Smooth muscle cell (in vitro differentiated cells): Measurements from ENCODE around the gene FOXK2. TPM values are rescaled to one million over a fixed set of nuclear protein-coding genes. Genes with fewer than 3 reads are reported as not detected.
"Not testable (repeated sequence)": the region's sequence is repeated elsewhere in the genome, so short reads cannot be mapped to it uniquely, and the experiment has no call there.

Source experiments
- DNase-seq: peaks from one replicate; lab custom pipeline; 2025; ENCODE audit not compliant: unreplicated experiment; lab: John Stamatoyannopoulos, UW
- H2AFZ ChIP-seq: fragments of 200-600 bp; sonication (generic); 2 replicates; pipeline ENCODE4 v1.6.0; 2016; ENCODE audit warnings: antibody characterized with exemption, low read depth, mild to moderate bottlenecking
- H3F3A ChIP-seq: fragments of 200-600 bp; sonication (generic); 2 replicates; pipeline ENCODE4 v1.6.0; 2017; ENCODE audit warnings: antibody characterized with exemption, low read depth
- H3K27ac ChIP-seq: fragments of 200-600 bp; sonication (generic); 2 replicates; pipeline ENCODE4 v1.5.1; 2016; ENCODE audit warnings: low read depth, mild to moderate bottlenecking
- H3K27me3 ChIP-seq: fragments of 200-600 bp; sonication (generic); 2 replicates; pipeline ENCODE4 v1.6.1; 2016; ENCODE audit warnings: low read depth, mild to moderate bottlenecking
- H3K36me3 ChIP-seq: fragments of 200-600 bp; sonication (generic); 2 replicates; pipeline ENCODE4 v1.5.1; 2016; ENCODE audit warnings: low read depth
- H3K4me1 ChIP-seq: fragments of 200-600 bp; sonication (generic); 2 replicates; pipeline ENCODE4 v1.5.1; 2016; ENCODE audit warnings: low read depth
- H3K4me2 ChIP-seq: fragments of 200-600 bp; sonication (generic); 2 replicates; pipeline ENCODE4 v1.6.0; 2016; ENCODE audit warnings: mild to moderate bottlenecking
- H3K4me3 ChIP-seq: fragments of 200-600 bp; sonication (generic); 2 replicates; pipeline ENCODE4 v1.5.1; 2016; ENCODE audit warnings: mild to moderate bottlenecking
- H3K79me2 ChIP-seq: fragments of 200-600 bp; sonication (generic); 2 replicates; pipeline ENCODE4 v1.6.0; 2016; ENCODE audit warnings: low read depth, mild to moderate bottlenecking
- H3K9ac ChIP-seq: fragments of 200-600 bp; sonication (generic); 2 replicates; pipeline ENCODE4 v1.6.0; 2016; ENCODE audit warnings: low read depth
- H3K9me3 ChIP-seq: fragments of 200-600 bp; sonication (generic); replicated peaks from 2 replicates; pipeline ENCODE4 v1.5.1; 2016; ENCODE audit warnings: low read depth
- H4K20me1 ChIP-seq: fragments of 200-600 bp; sonication (generic); 2 replicates; pipeline ENCODE4 v1.6.0; 2016; ENCODE audit warnings: low read depth
- WGBS: methylation state at CpG from one replicate; pipeline ENCODE4 v1.1.7; 2016; ENCODE audit warnings: low lambda C conversion rate; 5-methylcytosine and 5-hydroxymethylcytosine counted together
- polyA plus RNA-seq: library from polyadenylated mRNA; unstranded; fragments of >200 nt; fragmentation: Nextera tagmentation; extraction: Ambion mirVana; gene quantifications from 2 replicates; pipeline ENCODE4 v1.2.1, GENCODE V29; 2016
- total RNA-seq: library from RNA; depleted of rRNA; stranded (reverse); fragments of >200 nt; gene quantifications from 2 replicates; pipeline ENCODE4 v1.2.3, GENCODE V29; 2014
- TF ChIP-seq, protein P1 (sequence below): fragments of 200-600 bp; sonication (generic); IDR thresholded peaks from 2 replicates; pipeline ENCODE4 v1.5.1; 2017; ENCODE audit warnings: borderline replicate concordance, mild to moderate bottlenecking, antibody characterized with exemption; ENCODE audit not compliant: insufficient read depth, poor library complexity, severe bottlenecking

The FOXK2 gene
- total and polyA plus RNA-seq, 2 experiments from 2014 or later: 25.9 to 27.1 TPM

DNA sequence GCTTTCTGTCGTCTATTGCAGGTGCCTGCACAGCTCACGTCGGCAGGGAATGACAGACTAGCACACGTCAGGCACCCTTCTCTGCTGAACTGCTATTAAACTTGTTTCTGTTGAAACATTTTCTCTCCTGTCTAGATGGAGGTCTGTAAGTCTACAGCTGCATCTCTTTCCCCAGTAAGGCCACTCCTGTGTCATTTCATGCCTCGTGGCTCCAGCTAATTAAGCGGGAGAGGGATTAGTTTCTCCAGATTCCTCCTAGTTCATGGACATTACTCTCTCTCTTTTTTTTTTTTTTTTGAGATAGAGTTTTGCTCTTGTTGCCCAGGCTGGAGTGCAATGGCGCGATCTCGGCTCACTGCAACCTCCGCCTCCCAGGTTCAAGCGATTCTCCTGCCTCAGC lies 54.5 kb downstream of the FOXK2 start:
- peaks cover 22% of the 10 kb centered on the region for H3K79me2 ChIP-seq
- 97% methylated on average over 11 of the region's 11 CpGs for WGBS

DNA sequence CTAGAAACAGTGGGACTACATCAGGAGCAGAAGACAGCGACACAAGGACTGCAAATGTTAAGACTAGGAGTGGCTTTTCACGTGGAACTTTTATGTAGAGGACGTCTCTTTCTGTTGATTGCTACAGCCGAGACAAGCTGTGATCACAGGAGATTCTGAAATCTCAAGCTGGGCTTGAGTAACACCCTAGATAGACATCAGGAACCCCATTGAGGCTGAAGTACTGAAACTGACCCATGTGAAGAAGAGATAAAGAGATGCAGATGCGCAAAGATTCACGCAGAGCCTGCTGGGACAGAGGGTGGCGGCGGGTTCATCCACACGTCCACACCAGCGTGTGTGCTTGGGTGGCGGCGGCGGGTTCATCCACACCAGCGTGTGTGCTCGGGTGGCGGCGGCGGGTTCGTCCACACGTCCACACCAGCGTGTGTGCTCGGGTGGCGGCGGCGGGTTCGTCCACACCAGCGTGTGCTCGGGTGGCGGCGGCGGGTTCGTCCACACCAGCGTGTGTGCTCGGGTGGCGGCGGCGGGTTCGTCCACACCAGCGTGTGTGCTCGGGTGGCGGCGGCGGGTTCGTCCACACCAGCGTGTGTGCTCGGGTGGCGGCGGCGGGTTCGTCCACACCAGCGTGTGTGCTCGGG lies 56.2 kb downstream of the FOXK2 start:
- not testable (repeated sequence) for H3K79me2 ChIP-seq, H3K27me3 ChIP-seq, H3K36me3 ChIP-seq, H3K9ac ChIP-seq, H3F3A ChIP-seq, H3K27ac ChIP-seq, H3K4me2 ChIP-seq, H3K4me1 ChIP-seq, H3K4me3 ChIP-seq, DNase-seq, H3K9me3 ChIP-seq, H2AFZ ChIP-seq
- H4K20me1 ChIP-seq: peaks cover 54% of the 10 kb centered on the region
- WGBS: 97% methylated on average over 22 of the region's 52 CpGs

More for the DNA sequence above, 54.5 kb downstream of the FOXK2 start:
- Histone ChIP-seq H3K9ac (no peak overlapping the region), H2AFZ (no peak overlapping the region), H3K9me3 (no peaks in the 10 kb centered on the region), H3K27ac (no peak overlapping the region), H3K4me1 (no peaks in the 10 kb centered on the region), H3K4me2 (no peak overlapping the region), H3K4me3 (no peak overlapping the region), H3F3A (no peaks in the 10 kb centered on the region), H4K20me1 (peaks cover 69% of the 10 kb centered on the region), H3K27me3 (no peaks in the 10 kb centered on the region), H3K36me3 (peaks cover 10% of the 10 kb centered on the region)
- TF ChIP-seq, protein P1, sequence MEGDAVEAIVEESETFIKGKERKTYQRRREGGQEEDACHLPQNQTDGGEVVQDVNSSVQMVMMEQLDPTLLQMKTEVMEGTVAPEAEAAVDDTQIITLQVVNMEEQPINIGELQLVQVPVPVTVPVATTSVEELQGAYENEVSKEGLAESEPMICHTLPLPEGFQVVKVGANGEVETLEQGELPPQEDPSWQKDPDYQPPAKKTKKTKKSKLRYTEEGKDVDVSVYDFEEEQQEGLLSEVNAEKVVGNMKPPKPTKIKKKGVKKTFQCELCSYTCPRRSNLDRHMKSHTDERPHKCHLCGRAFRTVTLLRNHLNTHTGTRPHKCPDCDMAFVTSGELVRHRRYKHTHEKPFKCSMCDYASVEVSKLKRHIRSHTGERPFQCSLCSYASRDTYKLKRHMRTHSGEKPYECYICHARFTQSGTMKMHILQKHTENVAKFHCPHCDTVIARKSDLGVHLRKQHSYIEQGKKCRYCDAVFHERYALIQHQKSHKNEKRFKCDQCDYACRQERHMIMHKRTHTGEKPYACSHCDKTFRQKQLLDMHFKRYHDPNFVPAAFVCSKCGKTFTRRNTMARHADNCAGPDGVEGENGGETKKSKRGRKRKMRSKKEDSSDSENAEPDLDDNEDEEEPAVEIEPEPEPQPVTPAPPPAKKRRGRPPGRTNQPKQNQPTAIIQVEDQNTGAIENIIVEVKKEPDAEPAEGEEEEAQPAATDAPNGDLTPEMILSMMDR: no peak
- DNase-seq: no peak

DNA sequence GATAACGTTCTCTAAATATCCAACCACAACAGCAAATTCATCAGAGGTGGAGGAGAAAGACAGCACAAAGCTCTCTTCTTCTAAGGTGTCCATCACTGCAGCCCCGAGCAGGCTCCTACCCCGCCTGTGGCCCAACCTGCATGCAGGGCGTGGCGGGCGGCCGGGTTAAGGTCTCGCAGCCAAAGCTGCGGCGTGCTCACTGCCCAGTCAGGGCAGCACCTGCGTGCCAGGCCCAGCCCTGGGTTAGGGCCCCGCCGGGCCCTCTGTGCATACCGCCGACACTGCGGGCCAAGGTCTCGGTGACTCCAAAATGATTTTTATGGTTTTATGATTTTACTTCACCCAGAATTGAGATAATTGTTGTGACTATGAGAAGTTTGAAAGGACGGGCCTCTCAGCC lies 57.8 kb downstream of the FOXK2 start:
- Histone ChIP-seq H3K27ac (no peak overlapping the region), H3K36me3 (peaks cover 2% of the 10 kb centered on the region), H4K20me1 (peaks cover 53% of the 10 kb centered on the region), H3K4me3 (no peak overlapping the region), H3K9ac (no peak overlapping the region), H3K27me3 (no peaks in the 10 kb centered on the region), H3K79me2 (no peaks in the 10 kb centered on the region), H3K4me1 (no peaks in the 10 kb centered on the region), H3K4me2 (no peak overlapping the region), H2AFZ (no peak overlapping the region), H3K9me3 (no peaks in the 10 kb centered on the region), H3F3A (no peaks in the 10 kb centered on the region)
- no peak for DNase-seq
- TF ChIP-seq, protein P1: no peak
- WGBS: over 99% methylated on average over 18 of the region's 18 CpGs

DNA sequence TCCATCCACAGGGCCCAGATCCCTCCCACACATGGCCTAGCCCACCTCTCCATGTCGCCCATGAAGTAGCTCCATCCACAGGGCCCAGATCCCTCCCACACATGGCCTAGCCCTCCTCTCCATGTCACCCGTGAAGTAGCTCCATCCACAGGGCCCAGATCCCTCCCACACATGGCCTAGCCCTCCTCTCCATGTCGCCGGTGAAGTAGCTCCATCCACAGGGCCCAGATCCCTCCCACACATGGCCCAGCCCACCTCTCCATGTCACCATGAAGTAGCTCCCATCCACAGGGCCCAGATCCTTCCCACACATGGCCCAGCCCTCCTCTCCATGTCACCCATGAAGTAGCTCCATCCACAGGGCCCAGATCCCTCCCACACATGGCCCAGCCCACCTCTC lies 60.4 kb downstream of the FOXK2 start:
- H3F3A ChIP-seq, H3K4me1 ChIP-seq, H3K4me2 ChIP-seq, DNase-seq, H3K9me3 ChIP-seq, H3K4me3 ChIP-seq, H3K27me3 ChIP-seq, H3K36me3 ChIP-seq, H3K9ac ChIP-seq, H2AFZ ChIP-seq, H3K79me2 ChIP-seq, H3K27ac ChIP-seq: not testable (repeated sequence)
- 93% methylated on average over 4 of the region's 4 CpGs for WGBS
- peaks cover 37% of the 10 kb centered on the region for H4K20me1 ChIP-seq
